Prostate gland (tissue), 2 donors: ENCODE results near the gene TMEM117.

Source experiments
- CTCF ChIP-seq, 4 experiments: fragments of 200-600 bp in 2 of 4; fragments of 450-650 bp in 2 of 4; sonication (generic) in 2 of 4; IDR thresholded peaks; 1 replicate in 3 of 4; 2 replicates in 1 of 4; pipeline ENCODE4 v1.5.1; 2016 to 2019; ENCODE audit warnings: antibody characterized with exemption in 4 of 4, mild to moderate bottlenecking in 2 of 4, moderate library complexity in 2 of 4
- POLR2AphosphoS5 ChIP-seq: sonication (generic); formaldehyde crosslinking; IDR thresholded peaks from one replicate; pipeline ENCODE4 v1.6.1; 2017; ENCODE audit warnings: antibody characterized with exemption

DNA sequence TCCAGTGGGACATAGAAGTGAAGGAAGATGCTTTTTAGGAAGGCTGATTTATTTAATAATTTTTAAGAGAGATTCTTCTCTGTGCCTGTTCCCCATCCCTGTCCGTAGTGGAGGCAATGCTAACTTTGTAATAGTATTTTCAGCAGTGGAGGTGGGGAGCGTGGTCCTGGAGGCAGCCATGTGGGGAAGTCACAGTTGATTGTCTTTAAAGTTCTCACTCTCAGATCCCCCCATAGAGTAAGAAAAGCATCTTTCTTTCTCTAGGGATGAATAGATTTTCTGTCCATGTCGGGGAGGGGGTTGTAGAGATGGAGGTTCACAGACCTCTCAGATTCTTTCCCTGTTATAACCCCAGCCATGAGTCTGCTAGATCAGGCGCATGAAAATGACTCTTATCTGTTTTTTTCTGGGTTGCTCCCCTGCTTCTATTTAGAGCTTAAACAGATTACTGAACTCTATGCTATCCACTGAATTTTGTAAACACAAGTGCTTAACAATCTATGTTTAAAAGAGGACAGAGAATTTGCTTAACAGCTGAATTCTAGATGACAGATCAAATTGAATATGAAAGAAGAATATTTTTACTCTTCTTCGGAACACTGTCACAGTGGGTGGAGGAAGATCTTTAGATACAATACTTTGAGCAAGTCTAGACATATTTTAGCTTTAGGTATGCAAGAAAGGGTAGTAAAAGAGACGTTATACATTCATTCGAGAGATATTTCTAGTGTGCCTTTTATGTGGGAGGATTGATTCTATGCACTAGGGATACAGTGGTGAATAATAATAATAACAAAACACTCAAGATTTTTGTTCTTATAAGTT, 25.3 kb downstream of the TMEM117 start:
- TF ChIP-seq CTCF (IDR thresholded peaks at IDR 0.05) (no peak), POLR2AphosphoS5 (no peak)
